ACHN (cell line): ENCODE data around the gene ETHE1.

Experiments used
- DNase-seq: peaks from one replicate; pipeline ENCODE4 v3.0.0-alpha.2; 2015
- in situ Hi-C: cut with HindIII; loops from 2 replicates; pipeline ENCODE4 v1.10.0; 2017; ENCODE audit warnings: low sequenced_read_pairs, low pct_ligation_motif_present, low pct_unique_long_range_greater_than_20kb

The ETHE1 gene

GRCh38 chr19:43526884-43527859 lies at the start of gene ETHE1:
TSS of gene ETHE1 (minus strand) at chr19:43527201. CDS start at chr19:43527177, 24 bp downstream.
- in situ Hi-C loops: no loop called here
- peak; percentile 62 for DNase-seq

- in situ Hi-C loops: no loop called here
- DNase-seq: no peak
These were observed 49.2 kb upstream of the ETHE1 start for GRCh38 chr19:43575955-43576878.

GRCh38 chr19:43575156-43575950 lies 48.4 kb upstream of the ETHE1 start, which contains the start of the genes PINLYP and XRCC1:
TSS of gene PINLYP (plus strand) at chr19:43575801. CDS start at chr19:43577192, 1,391 bp downstream.
TSS of gene XRCC1 (minus strand) at chr19:43575527. CDS start at chr19:43575458, 69 bp downstream.
- in situ Hi-C loops: no loop called here
- DNase-seq: peak; percentile 98

GRCh38 chr19:43574424-43575155 lies 47.6 kb upstream of the ETHE1 start:
- peak; percentile 86 for DNase-seq
- in situ Hi-C loops: no loop called here

GRCh38 chr19:43572171-43572588 lies 45.2 kb upstream of the ETHE1 start:
- in situ Hi-C loops: no loop called here
- no peak for DNase-seq

GRCh38 chr19:43570174-43570791 lies 43.3 kb upstream of the ETHE1 start:
- DNase-seq: no peak

GRCh38 chr19:43569657-43570056 lies 42.7 kb upstream of the ETHE1 start:
- in situ Hi-C loops: no loop called here

More at GRCh38 chr19:43570174-43570791, 43.3 kb upstream of the ETHE1 start:
- in situ Hi-C loops: no loop called here

GRCh38 chr19:43564800-43565199 lies 37.8 kb upstream of the ETHE1 start:
- in situ Hi-C loops: no loop called here
- DNase-seq: no peak

More at GRCh38 chr19:43569657-43570056, 42.7 kb upstream of the ETHE1 start:
- DNase-seq: no peak

- in situ Hi-C loops: no loop called here
- no peak for DNase-seq
These were observed 36.9 kb upstream of the ETHE1 start for GRCh38 chr19:43563816-43564457.

GRCh38 chr19:43562698-43563241 lies 35.8 kb upstream of the ETHE1 start:
- DNase-seq: peak; percentile 24
- in situ Hi-C loops: no loop called here

- no peak for DNase-seq
- in situ Hi-C loops: no loop called here
These were observed 35.3 kb upstream of the ETHE1 start for GRCh38 chr19:43562226-43562697.

GRCh38 chr19:43561139-43561970 lies 34.4 kb upstream of the ETHE1 start:
- no peak for DNase-seq
- in situ Hi-C loops: no loop called here

- in situ Hi-C loops: no loop called here
- DNase-seq: peak; percentile 13
These were observed 33.7 kb upstream of the ETHE1 start for GRCh38 chr19:43560687-43561086.

GRCh38 chr19:43555185-43555770 lies 28.3 kb upstream of the ETHE1 start:
- in situ Hi-C loops: no loop called here
- peak; percentile 65 for DNase-seq

GRCh38 chr19:43554317-43554895 lies 27.4 kb upstream of the ETHE1 start:
- in situ Hi-C loops: no loop called here
- DNase-seq: no peak
